ENCODE measurements around the gene FIGN. TPM values are rescaled to one million over a fixed set of nuclear protein-coding genes. Genes with fewer than 3 reads are reported as not detected.

The FIGN gene
- total and polyA plus RNA-seq, 7 donors = 0.08 to 3.0 (median 1.2) TPM

- H3K36me3 ChIP-seq (ENCODE audit: insufficient read depth in 1 of 2, low read depth in 1 of 2) = no peaks in the 10 kb centered on the region
- no peak overlapping the region for H3K4me3 ChIP-seq
- ATAC-seq (no peak), DNase-seq (no peak)
- no peaks in the 10 kb centered on the region for H3K27me3 ChIP-seq (ENCODE audit: insufficient read depth in 3 of 3, low read length in 2 of 3)
- H3K27ac ChIP-seq = no peak overlapping the region
- 88 to 97% (median 94%) methylated on average over 1 of the region's 1 CpG for WGBS, 3 donors
- TF ChIP-seq, protein P1, sequence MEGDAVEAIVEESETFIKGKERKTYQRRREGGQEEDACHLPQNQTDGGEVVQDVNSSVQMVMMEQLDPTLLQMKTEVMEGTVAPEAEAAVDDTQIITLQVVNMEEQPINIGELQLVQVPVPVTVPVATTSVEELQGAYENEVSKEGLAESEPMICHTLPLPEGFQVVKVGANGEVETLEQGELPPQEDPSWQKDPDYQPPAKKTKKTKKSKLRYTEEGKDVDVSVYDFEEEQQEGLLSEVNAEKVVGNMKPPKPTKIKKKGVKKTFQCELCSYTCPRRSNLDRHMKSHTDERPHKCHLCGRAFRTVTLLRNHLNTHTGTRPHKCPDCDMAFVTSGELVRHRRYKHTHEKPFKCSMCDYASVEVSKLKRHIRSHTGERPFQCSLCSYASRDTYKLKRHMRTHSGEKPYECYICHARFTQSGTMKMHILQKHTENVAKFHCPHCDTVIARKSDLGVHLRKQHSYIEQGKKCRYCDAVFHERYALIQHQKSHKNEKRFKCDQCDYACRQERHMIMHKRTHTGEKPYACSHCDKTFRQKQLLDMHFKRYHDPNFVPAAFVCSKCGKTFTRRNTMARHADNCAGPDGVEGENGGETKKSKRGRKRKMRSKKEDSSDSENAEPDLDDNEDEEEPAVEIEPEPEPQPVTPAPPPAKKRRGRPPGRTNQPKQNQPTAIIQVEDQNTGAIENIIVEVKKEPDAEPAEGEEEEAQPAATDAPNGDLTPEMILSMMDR (IDR thresholded peaks at IDR 0.05) = no peak
- peaks cover 3% of the 10 kb centered on the region for H3K4me1 ChIP-seq
- no peaks in the 10 kb centered on the region for H3K9me3 ChIP-seq
- intact Hi-C loops (cut with DNase I) = no loop called here
Observed at GRCh38 chr2:163715668-163716067, 20.1 kb downstream of the FIGN start.

DNA sequence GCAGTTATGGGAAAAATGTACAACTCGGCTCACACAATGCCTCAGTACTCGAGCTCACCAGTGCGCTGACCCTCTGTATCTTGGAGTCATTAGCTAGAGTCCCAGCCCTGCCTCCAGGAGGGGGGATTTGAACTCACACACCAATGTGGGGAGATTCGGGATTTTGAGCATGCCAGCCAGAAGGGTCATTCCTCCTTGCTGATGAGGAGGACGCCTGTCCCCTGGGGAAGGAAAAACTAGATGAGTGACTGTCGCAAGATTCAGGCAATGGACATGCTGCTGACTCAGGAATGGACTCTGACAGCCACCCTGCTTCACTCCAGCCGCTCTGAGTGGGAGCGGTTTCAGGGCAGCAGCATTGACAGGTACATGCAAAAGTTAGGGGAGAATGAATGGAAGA lies 20.6 kb downstream of the FIGN start:
- no peaks in the 10 kb centered on the region for H3K27me3 ChIP-seq (ENCODE audit: insufficient read depth in 3 of 3, low read length in 2 of 3)
- H3K4me3 ChIP-seq = no peak overlapping the region
- TF ChIP-seq, protein P1 (IDR thresholded peaks at IDR 0.05) = no peak
- intact Hi-C loops (cut with DNase I) = no loop called here
- H3K36me3 ChIP-seq (ENCODE audit: insufficient read depth in 1 of 2, low read depth in 1 of 2) = no peaks in the 10 kb centered on the region
- ATAC-seq = peak; percentile 40 to 83 (median 77)
- no peaks in the 10 kb centered on the region for H3K9me3 ChIP-seq
- no peak for DNase-seq
- H3K4me1 ChIP-seq = peaks cover 3% of the 10 kb centered on the region
- no peak overlapping the region for H3K27ac ChIP-seq
- 77 to 87% (median 81%) methylated on average over 8 of the region's 8 CpGs for WGBS, 3 donors

GRCh38 chr2:163713534-163714311 lies 22.1 kb downstream of the FIGN start:
- H3K4me1 ChIP-seq = peaks cover 3% of the 10 kb centered on the region
- no peak for ATAC-seq
- no peak overlapping the region for H3K27ac ChIP-seq
- no peaks in the 10 kb centered on the region for H3K27me3 ChIP-seq (ENCODE audit: insufficient read depth in 3 of 3, low read length in 2 of 3)
- intact Hi-C loops (cut with DNase I) = no loop called here
- H3K36me3 ChIP-seq (ENCODE audit: insufficient read depth in 1 of 2, low read depth in 1 of 2) = no peaks in the 10 kb centered on the region
- DNase-seq = no peak
- WGBS, 3 donors = 54 to 68% (median 61%) methylated on average over 7 of the region's 7 CpGs
- TF ChIP-seq, protein P1 (IDR thresholded peaks at IDR 0.05) = no peak
- H3K9me3 ChIP-seq = no peaks in the 10 kb centered on the region
- no peak overlapping the region for H3K4me3 ChIP-seq

- Histone ChIP-seq H3K4me3 (no peak overlapping the region), H3K36me3 (ENCODE audit: insufficient read depth in 1 of 2, low read depth in 1 of 2) (no peaks in the 10 kb centered on the region), H3K27me3 (ENCODE audit: insufficient read depth in 3 of 3, low read length in 2 of 3) (no peaks in the 10 kb centered on the region), H3K9me3 (no peaks in the 10 kb centered on the region), H3K27ac (no peak overlapping the region), H3K4me1 (no peaks in the 10 kb centered on the region)
- no peak for DNase-seq
- 69 to 76% (median 74%) methylated on average over 5 of the region's 5 CpGs for WGBS, 3 donors
- intact Hi-C loops (cut with DNase I) = no loop called here
- no peak for ATAC-seq
- TF ChIP-seq, protein P1 (IDR thresholded peaks at IDR 0.05) = no peak
Observed at GRCh38 chr2:163711699-163712098, 24.1 kb downstream of the FIGN start.

DNA sequence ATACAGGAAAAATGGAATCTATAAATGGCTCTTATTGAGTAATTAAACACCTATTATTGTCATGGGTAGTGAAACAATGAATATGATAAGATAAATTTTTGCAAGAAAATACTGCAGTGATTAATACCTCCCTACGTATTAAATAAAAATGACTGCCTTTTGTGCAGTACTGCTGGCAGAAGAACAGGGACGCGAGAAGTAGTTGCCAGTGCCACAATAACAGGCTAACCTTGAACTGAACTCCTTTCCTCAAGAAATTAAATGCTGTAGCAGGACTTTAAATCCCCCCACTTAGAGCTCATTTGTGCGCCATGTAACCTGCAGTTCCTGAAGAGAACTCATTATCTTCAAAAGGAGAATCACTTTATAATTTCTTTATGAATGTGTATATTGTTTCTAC lies 24.6 kb downstream of the FIGN start:
- TF ChIP-seq, protein P1 (IDR thresholded peaks at IDR 0.05) = no peak
- 55 to 75% (median 61%) methylated on average over 4 of the region's 4 CpGs for WGBS, 3 donors
- Histone ChIP-seq H3K4me1 (no peaks in the 10 kb centered on the region), H3K9me3 (no peaks in the 10 kb centered on the region), H3K4me3 (no peak overlapping the region), H3K27me3 (ENCODE audit: insufficient read depth in 3 of 3, low read length in 2 of 3) (no peaks in the 10 kb centered on the region), H3K27ac (no peak overlapping the region), H3K36me3 (ENCODE audit: insufficient read depth in 1 of 2, low read depth in 1 of 2) (no peaks in the 10 kb centered on the region)
- no peak for DNase-seq
- intact Hi-C loops (cut with DNase I) = no loop called here
- no peak for ATAC-seq

Data from psoas muscle (tissue), 8 donors.